Liver (tissue), 9 donors: ENCODE data around the gene CDC5L. TPM values are rescaled to one million over a fixed set of nuclear protein-coding genes. Genes with fewer than 3 reads are reported as not detected.

Experiments used
- DNase-seq: peaks from one replicate; pipeline ENCODE4 v3.0.0-alpha.2; 2017; ENCODE audit warnings: low spot score
- H3K27ac ChIP-seq, 2 donors: one replicate each; pipeline ENCODE4 v1.7.0; 2013; ENCODE audit warnings: inconsistent platforms in 2 of 2, low read length in 2 of 2, control low read depth in 1 of 2, low read depth in 1 of 2, mild to moderate bottlenecking in 1 of 2
- H3K27me3 ChIP-seq, 4 donors: one replicate each; pipeline versions ENCODE4 v1.6.1 to v1.7.0; 2013; ENCODE audit warnings: low read length in 3 of 4, inconsistent platforms in 1 of 4, mild to moderate bottlenecking in 1 of 4, moderate library complexity in 1 of 4; ENCODE audit not compliant: control insufficient read depth in 4 of 4, insufficient read depth in 4 of 4
- H3K36me3 ChIP-seq, 4 donors: one replicate each; pipeline versions ENCODE4 v1.6.1 to v1.7.0; 2013; ENCODE audit warnings: low read length in 3 of 4, mild to moderate bottlenecking in 3 of 4, low read depth in 1 of 4, moderate library complexity in 1 of 4; ENCODE audit not compliant: control insufficient read depth in 4 of 4, insufficient read depth in 3 of 4
- H3K4me1 ChIP-seq, 4 donors: one replicate each; pipeline versions ENCODE4 v1.6.1 to v1.7.0; 2013; ENCODE audit warnings: low read length in 3 of 4, mild to moderate bottlenecking in 3 of 4, moderate library complexity in 1 of 4; ENCODE audit not compliant: control insufficient read depth in 4 of 4, insufficient read depth in 4 of 4
- H3K4me3 ChIP-seq, 3 donors: one replicate each; pipeline versions ENCODE4 v1.6.1 to v1.7.0; 2013; ENCODE audit warnings: low read length in 3 of 3, control low read depth in 1 of 3, low read depth in 1 of 3, mild to moderate bottlenecking in 1 of 3
- H3K9ac ChIP-seq, 2 donors: one replicate each; pipeline ENCODE4 v1.7.0; 2013; ENCODE audit warnings: low read length in 2 of 2, mild to moderate bottlenecking in 2 of 2, moderate library complexity in 2 of 2, control low read depth in 1 of 2, low read depth in 1 of 2
- H3K9me3 ChIP-seq, 4 donors: one replicate each; pipeline versions ENCODE4 v1.6.1 to v1.7.0; 2013; ENCODE audit warnings: low read length in 3 of 4; ENCODE audit not compliant: control insufficient read depth in 4 of 4
- CTCF ChIP-seq: fragments of 150-350 bp; IDR thresholded peaks from 2 replicates; pipeline ENCODE4 v1.5.1; 2017; ENCODE audit warnings: improper control_type of control experiment, low read depth, low read length; ENCODE audit not compliant: missing input control
- FOXA1 ChIP-seq: IDR thresholded peaks from 2 replicates; pipeline ENCODE4 v1.6.1; 2016; ENCODE audit warnings: antibody characterized with exemption
- NR2F2 ChIP-seq: IDR thresholded peaks from 2 replicates; pipeline ENCODE4 v1.6.1; 2016; ENCODE audit warnings: antibody characterized with exemption
- RAD21 ChIP-seq, 2 donors: IDR thresholded peaks; 2 replicates each; pipeline ENCODE4 v1.6.1; 2016; ENCODE audit warnings: antibody characterized with exemption in 2 of 2, mild to moderate bottlenecking in 2 of 2
- RXRA ChIP-seq, 2 donors: IDR thresholded peaks; 2 replicates each; pipeline ENCODE4 v1.6.1; 2017 to 2018; ENCODE audit warnings: antibody characterized with exemption in 2 of 2, mild to moderate bottlenecking in 1 of 2
- SP1 ChIP-seq: IDR thresholded peaks from 2 replicates; pipeline ENCODE4 v1.6.1; 2018; ENCODE audit warnings: antibody characterized with exemption, mild to moderate bottlenecking
- TAF1 ChIP-seq: conservative IDR thresholded peaks from 2 replicates; pipeline ENCODE4 v1.6.1; 2016; ENCODE audit warnings: antibody characterized with exemption, mild to moderate bottlenecking
- WGBS: extraction: QIAGEN DNeasy Blood & Tissue Kit; methylation state at CpG from one replicate; pipeline ENCODE4 v1.1.7; 2013; 5-methylcytosine and 5-hydroxymethylcytosine counted together
- polyA plus RNA-seq, 2 donors: library from polyadenylated mRNA; stranded (reverse) in 1 of 2; unstranded in 1 of 2; fragments of 200-250 nt in 1 of 2; fragments of >200 nt in 1 of 2; fragmentation: Nextera tagmentation in 1 of 2; extraction: Ambion mirVana in 1 of 2; gene quantifications; one replicate each; pipeline versions ENCODE4 v1.2.1 to v1.2.3, GENCODE V29; 2013 to 2015
- total RNA-seq, 2 donors: library from RNA; depleted of rRNA; stranded (reverse); fragments of >200 nt; gene quantifications; one replicate each; pipeline ENCODE4 v1.2.3, GENCODE V29; 2014
- donor health status: healthy.
- donor health status: healthy.
- donor health status: healthy.
- donor health status: healthy.
- donor health status: healthy.

Gene CDC5L
- total and polyA plus RNA-seq, 4 donors: 5.4 to 12.3 (median 11.0) TPM

- DNase-seq: peak; percentile 65
- Histone ChIP-seq H3K4me3 (no peak overlapping the region), H3K9ac (no peak overlapping the region), H3K4me1 (peaks cover 0 to 24% (median 16%) of the 10 kb centered on the region in 4 donors), H3K9me3 (no peaks in the 10 kb centered on the region), H3K27me3 (no peaks in the 10 kb centered on the region), H3K36me3 (no peaks in the 10 kb centered on the region), H3K27ac (no peak overlapping the region)
- WGBS: 2% methylated on average over 11 of the region's 11 CpGs
- TF ChIP-seq RXRA (IDR thresholded peaks at IDR 0.05) (peak in 1 of 2 donors; percentile 42), CTCF (peak; percentile 76), RAD21 (IDR thresholded peaks at IDR 0.05) (peak; percentile 90 to 96), NR2F2 (no peak)
These were observed 49.0 kb upstream of the CDC5L start for GRCh38 chr6:44338228-44339122.

GRCh38 chr6:44339301-44339700 lies 48.2 kb upstream of the CDC5L start:
- no peak overlapping the region for H3K27ac ChIP-seq

GRCh38 chr6:44339763-44340625 lies 47.5 kb upstream of the CDC5L start:
- no peaks in the 10 kb centered on the region for H3K9me3 ChIP-seq
- no peaks in the 10 kb centered on the region for H3K27me3 ChIP-seq
- no peak overlapping the region for H3K9ac ChIP-seq
- TF ChIP-seq RAD21 (IDR thresholded peaks at IDR 0.05) (no peak), TAF1 (no peak)
- H3K4me3 ChIP-seq: no peak overlapping the region
- H3K36me3 ChIP-seq: no peaks in the 10 kb centered on the region
- H3K27ac ChIP-seq: no peak overlapping the region
- H3K4me1 ChIP-seq: peaks cover 0 to 24% (median 16%) of the 10 kb centered on the region in 4 donors
- DNase-seq: no peak
- WGBS: 64% methylated on average over 7 of the region's 7 CpGs

More at GRCh38 chr6:44339301-44339700, 48.2 kb upstream of the CDC5L start:
- Histone ChIP-seq H3K4me1 (peaks cover 0 to 24% (median 16%) of the 10 kb centered on the region in 4 donors), H3K27me3 (no peaks in the 10 kb centered on the region), H3K36me3 (no peaks in the 10 kb centered on the region), H3K9ac (no peak overlapping the region), H3K4me3 (no peak overlapping the region), H3K9me3 (no peaks in the 10 kb centered on the region)
- WGBS: 55% methylated on average over 5 of the region's 5 CpGs
- DNase-seq: no peak
- TF ChIP-seq SP1 (peak; percentile 12), FOXA1 (no peak)
